MG63 (cell line): ENCODE data around the gene ZNF582. TPM values are rescaled to one million over a fixed set of nuclear protein-coding genes. Genes with fewer than 3 reads are reported as not detected.
A peak's percentile ranks its signal among the peaks of the same experiment; 100 is the strongest.
"Not testable (repeated sequence)": the region's sequence is repeated elsewhere in the genome, so short reads cannot be mapped to it uniquely, and the experiment has no call there.

Experiments used
- DNase-seq: peaks from one replicate; pipeline ENCODE4 v3.0.0-alpha.2; 2020
- H3K27me3 ChIP-seq: fragments of 250-450 bp; sonication (Bioruptor Pico); 2 replicates; pipeline ENCODE4 v1.5.1; 2020; ENCODE audit warnings: mild to moderate bottlenecking, moderate library complexity
- H3K36me3 ChIP-seq: fragments of 250-450 bp; sonication (Bioruptor Pico); 2 replicates; pipeline ENCODE4 v1.5.1; 2020; ENCODE audit warnings: mild to moderate bottlenecking, moderate library complexity
- H3K4me3 ChIP-seq: fragments of 250-450 bp; sonication (Bioruptor Pico); 2 replicates; pipeline ENCODE4 v1.5.1; 2020; ENCODE audit warnings: mild to moderate bottlenecking, moderate library complexity
- H3K9me3 ChIP-seq: fragments of 250-450 bp; sonication (Bioruptor Pico); 2 replicates; pipeline ENCODE4 v1.5.1; 2020; ENCODE audit warnings: mild to moderate bottlenecking, moderate library complexity
- total RNA-seq: library from RNA; depleted of rRNA; stranded (reverse); fragments of >200 nt; shearing (Covaris generic); gene quantifications from 2 replicates; pipeline ENCODE4 v1.2.3, GENCODE V29; 2014; ENCODE audit warnings: low replicate concordance; rRNA removed

ZNF582 gene
- total RNA-seq, 1 experiment from 2014 or later, result not detected

GRCh38 chr19:56367829-56368711 is 25.3 kb downstream of the ZNF582 start:
- H3K4me3 ChIP-seq, result peak overlapping the region; percentile 56
- no peaks in the 10 kb centered on the region for H3K27me3 ChIP-seq
- peak; percentile 79 for DNase-seq
- peaks cover 4% of the 10 kb centered on the region for H3K9me3 ChIP-seq
- peaks cover 16% of the 10 kb centered on the region for H3K36me3 ChIP-seq

DNA sequence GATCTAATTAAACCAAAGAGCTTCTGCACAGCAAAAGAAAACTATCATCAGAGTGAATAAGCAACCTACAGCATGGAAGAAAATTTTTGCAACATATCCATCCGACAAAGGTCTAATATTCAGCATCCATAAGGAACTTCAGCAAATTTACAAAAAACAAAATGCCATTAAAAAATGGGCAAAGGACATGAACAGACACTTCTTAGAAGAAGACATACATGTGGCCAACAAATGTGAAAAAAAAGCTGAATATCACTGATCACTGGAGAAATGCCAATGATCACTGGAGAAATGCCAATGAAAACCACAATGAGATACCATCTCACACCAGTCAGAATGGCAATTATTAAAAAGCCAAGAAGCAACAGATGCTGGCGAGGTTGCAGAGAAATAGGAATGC is 32.5 kb downstream of the ZNF582 start:
- no peak for DNase-seq
- Histone ChIP-seq H3K27me3 (no peaks in the 10 kb centered on the region), H3K4me3 (no peak overlapping the region), H3K9me3 (peaks cover 17% of the 10 kb centered on the region), H3K36me3 (no peaks in the 10 kb centered on the region)

GRCh38 chr19:56356944-56357343 is 36.4 kb downstream of the ZNF582 start:
- DNase-seq, result no peak
- Histone ChIP-seq H3K9me3 (peaks cover 19% of the 10 kb centered on the region), H3K36me3 (no peaks in the 10 kb centered on the region), H3K27me3 (no peaks in the 10 kb centered on the region), H3K4me3 (no peak overlapping the region)

DNA sequence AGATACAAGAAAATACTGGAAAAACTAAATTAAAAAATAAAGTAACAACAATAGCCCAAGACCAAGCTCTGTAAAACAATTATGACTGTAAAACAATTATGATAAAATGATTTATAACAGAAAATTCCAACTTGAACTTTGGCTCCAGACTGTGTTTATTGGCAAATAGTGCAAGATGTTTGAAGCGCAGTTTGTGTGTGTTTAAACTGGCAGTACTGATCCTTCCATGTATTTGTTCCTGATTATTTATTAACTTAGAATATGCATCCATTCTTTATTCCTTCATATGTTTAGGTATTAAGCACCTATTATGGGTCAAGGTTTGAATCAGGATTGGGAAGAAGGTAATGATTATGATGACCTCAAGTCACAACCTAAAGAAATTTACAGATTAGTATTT is 37.8 kb downstream of the ZNF582 start:
- Histone ChIP-seq H3K9me3 (peaks cover 12% of the 10 kb centered on the region), H3K4me3 (no peak overlapping the region), H3K27me3 (no peaks in the 10 kb centered on the region), H3K36me3 (no peaks in the 10 kb centered on the region)
- no peak for DNase-seq

DNA sequence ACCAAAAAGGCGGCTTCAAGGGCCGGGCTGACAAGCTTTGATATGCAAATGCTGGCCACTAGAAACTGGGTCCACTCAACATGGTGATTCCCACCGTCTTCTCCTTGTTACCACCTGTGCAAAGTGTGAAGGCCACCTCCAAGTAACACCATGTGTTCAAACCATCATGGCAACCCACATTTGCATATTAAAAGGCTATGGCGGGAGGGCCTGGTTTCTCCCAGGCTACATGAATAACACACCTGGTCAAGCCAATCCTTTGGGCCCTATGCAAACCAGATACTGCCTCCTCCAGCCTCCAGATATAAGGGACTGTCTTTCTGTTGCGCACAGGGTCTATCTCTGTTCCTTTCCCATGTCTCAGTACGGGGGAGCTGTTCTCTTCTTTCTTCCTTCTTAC is 42.1 kb downstream of the ZNF582 start:
- no peak for DNase-seq
- no peak overlapping the region for H3K4me3 ChIP-seq
- H3K27me3 ChIP-seq, result no peaks in the 10 kb centered on the region
- H3K36me3 ChIP-seq, result no peaks in the 10 kb centered on the region
- H3K9me3 ChIP-seq, result peaks cover 2% of the 10 kb centered on the region

DNA sequence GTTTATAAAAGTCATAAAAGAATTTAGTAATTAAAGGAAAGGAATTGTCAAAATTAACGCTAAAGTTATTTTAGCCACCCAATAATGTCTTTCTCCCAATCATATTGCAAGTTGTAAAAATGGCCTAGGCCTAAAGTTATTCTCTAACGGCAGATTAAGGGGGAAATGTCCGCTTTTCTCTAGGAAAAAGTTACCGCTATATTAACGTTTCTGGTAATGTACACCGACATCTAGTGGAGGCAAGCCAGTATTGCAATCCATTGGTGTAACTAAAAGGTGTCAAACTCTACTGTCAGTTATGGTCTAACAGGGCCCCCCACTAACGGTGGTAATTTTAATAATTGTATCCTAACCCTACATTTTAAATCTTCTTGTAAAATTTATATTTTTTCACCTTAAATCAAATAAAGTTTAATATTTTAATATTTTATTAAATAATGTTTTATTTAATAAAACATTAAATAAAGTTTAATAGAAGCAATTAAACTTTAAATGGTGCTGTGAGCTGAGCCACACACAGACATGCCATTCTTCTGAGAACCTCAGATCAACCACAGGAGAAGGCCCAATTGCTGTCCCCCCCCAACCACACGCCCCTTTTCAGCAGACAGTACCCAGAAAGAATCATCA is 42.8 kb downstream of the ZNF582 start:
- Histone ChIP-seq H3K9me3 (peaks cover 2% of the 10 kb centered on the region), H3K27me3 (no peaks in the 10 kb centered on the region), H3K4me3 (no peak overlapping the region), H3K36me3 (no peaks in the 10 kb centered on the region)
- peak; percentile 12 for DNase-seq

GRCh38 chr19:56348289-56348877 is 45.0 kb downstream of the ZNF582 start:
- no peaks in the 10 kb centered on the region for H3K36me3 ChIP-seq
- H3K9me3 ChIP-seq, result peaks cover 3% of the 10 kb centered on the region; the same call in 1 of the 2 replicates
- H3K27me3 ChIP-seq, result no peaks in the 10 kb centered on the region
- no peak for DNase-seq
- no peak overlapping the region for H3K4me3 ChIP-seq

DNA sequence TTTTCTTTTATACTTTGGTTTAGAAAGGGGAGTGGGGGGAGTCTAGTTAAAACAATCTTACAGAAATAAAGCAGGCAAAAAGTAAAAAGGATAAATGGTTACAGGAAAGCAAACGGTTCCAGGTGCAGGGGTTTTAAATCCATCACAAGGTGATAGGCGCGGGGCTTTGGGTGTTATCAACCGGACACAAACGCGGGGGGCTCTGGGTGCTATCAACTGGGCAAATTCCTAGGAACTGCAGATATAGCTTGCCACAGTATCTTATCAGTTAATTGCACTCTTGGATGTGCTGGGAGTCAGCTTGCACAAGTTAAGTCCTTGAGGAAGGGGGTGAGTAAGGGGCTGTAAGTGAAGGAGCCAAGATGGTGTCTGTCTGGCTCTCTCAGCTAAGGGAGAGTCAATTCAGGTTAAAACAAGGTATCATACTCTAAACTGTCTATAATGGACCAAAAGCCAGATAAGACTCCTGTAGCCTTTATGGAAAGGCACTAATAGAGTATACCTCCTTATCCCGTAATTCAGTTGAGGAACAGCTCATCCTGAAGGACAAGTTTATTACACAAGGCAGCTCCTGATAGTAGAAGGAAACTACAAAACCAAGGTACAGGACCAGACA is 46.1 kb downstream of the ZNF582 start:
- Histone ChIP-seq H3K9me3 (peaks cover 7% of the 10 kb centered on the region; the same call in 1 of the 2 replicates), H3K36me3 (no peaks in the 10 kb centered on the region), H3K27me3 (no peaks in the 10 kb centered on the region), H3K4me3 (no peak overlapping the region)
- DNase-seq, result no peak

DNA sequence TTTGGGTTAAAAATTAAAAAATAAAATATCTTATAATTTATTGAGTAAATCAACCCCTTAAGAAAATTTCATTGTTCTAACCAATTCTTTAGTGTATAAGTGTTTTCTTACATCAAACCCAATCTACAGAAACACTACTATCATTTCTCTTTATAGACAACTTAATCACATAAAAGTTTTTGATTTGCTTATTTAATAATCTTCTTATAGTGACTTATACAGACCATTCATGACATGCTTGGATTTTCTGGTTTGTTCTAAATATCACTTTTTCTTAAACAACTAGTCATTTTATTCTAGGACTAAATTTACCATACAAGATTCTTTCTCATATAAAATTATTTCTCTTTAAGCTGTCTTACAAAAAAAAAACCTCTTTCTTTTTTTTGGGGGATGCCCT is 51.4 kb downstream of the ZNF582 start:
- peaks cover 12% of the 10 kb centered on the region for H3K9me3 ChIP-seq
- H3K4me3 ChIP-seq, result no peak overlapping the region
- no peaks in the 10 kb centered on the region for H3K27me3 ChIP-seq
- no peaks in the 10 kb centered on the region for H3K36me3 ChIP-seq
- DNase-seq, result no peak

DNA sequence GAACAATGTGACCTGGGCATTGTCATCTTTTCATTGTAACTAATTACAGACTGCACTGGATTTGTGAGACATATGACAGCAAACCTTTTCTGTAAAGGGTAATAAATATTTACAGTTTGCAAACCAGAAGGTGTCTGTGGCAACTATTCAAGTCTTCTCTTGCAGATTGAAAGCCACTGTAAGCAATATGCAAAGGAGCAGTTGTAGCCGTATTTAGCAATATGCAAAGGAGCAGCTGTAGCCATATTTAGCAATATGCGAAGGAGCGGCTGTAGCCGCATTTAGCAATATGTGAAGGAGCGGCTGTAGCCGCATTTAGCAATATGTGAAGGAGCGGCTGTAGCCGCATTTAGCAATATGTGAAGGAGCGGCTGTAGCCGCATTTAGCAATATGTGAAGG is 54.3 kb downstream of the ZNF582 start:
- not testable (repeated sequence) for DNase-seq, H3K36me3 ChIP-seq, H3K9me3 ChIP-seq, H3K4me3 ChIP-seq, H3K27me3 ChIP-seq

DNA sequence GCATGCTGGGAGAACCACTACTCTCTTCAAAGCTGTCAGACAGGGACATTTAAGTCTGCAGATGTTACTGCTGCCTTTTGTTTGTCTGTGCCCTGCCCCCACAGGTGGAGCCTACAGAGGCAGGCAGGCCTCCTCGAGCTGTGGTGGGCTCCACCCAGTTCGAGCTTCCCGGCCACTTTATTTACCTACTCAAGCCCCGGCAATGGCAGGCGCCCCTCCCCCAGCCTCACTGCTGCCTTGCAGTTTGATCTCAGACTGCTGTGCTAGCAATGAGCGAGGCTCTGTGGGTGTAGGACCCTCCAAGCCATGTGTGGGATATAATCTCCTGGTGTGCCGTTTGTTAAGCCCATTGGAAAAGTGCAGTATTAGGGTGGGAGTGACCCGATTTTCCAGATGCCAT is 56.3 kb downstream of the ZNF582 start:
- H3K4me3 ChIP-seq, H3K9me3 ChIP-seq, H3K36me3 ChIP-seq, H3K27me3 ChIP-seq, DNase-seq: not testable (repeated sequence)

DNA sequence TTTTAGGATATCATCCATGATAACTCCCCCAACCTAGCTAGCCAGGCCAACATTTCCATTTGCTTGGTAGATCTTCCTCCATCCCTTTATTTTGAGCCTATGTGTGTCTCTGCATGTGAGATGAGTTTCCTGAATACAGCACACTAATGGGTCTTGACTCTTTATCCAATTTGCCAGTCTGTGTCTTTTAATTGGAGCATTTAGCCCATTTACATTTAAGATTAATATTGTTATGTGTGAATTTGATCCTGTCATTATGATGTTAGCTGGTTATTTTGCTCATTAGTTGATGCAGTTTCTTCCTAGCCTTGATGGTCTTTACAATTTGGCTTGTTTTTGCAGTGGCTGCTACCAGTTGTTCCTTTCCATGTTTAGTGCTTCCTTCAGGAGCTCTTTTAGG is 58.0 kb downstream of the ZNF582 start:
- not testable (repeated sequence) for H3K36me3 ChIP-seq, H3K4me3 ChIP-seq, H3K27me3 ChIP-seq, H3K9me3 ChIP-seq, DNase-seq

GRCh38 chr19:56333506-56333905 is 59.8 kb downstream of the ZNF582 start:
- no peaks in the 10 kb centered on the region for H3K27me3 ChIP-seq
- H3K9me3 ChIP-seq, result peaks cover 2% of the 10 kb centered on the region; the same call in 1 of the 2 replicates
- no peaks in the 10 kb centered on the region for H3K36me3 ChIP-seq
- no peak overlapping the region for H3K4me3 ChIP-seq
- peak; percentile 14 for DNase-seq

Other genes with a start within 250 kb of the ZNF582 start
- gene GALP, start 217.5 kb downstream of the ZNF582 start, total RNA-seq, result not detected in 2 replicates
- not detected in 2 replicates for gene ZSCAN5B, start 195.8 kb downstream of the ZNF582 start, total RNA-seq
- gene ZSCAN5C, start 191.3 kb downstream of the ZNF582 start, total RNA-seq, result not detected in 2 replicates
- not detected in 2 replicates for gene EDDM13, start 120.8 kb downstream of the ZNF582 start, total RNA-seq
- 1.7 and 5.7 TPM in 2 replicates for gene ZSCAN5A, start 78.7 kb downstream of the ZNF582 start, total RNA-seq
- gene ZNF583, start 10.8 kb upstream of the ZNF582 start, total RNA-seq, result 4.7 and 9.6 TPM in 2 replicates
- gene ZNF667, start 83.8 kb upstream of the ZNF582 start, total RNA-seq, result not detected in 2 replicates
- not detected in 2 replicates for gene ZNF471, start 114.3 kb upstream of the ZNF582 start, total RNA-seq
- 1.8 and 8.4 TPM in 2 replicates for gene ZFP28, start 145.4 kb upstream of the ZNF582 start, total RNA-seq
- gene ZNF470, start 173.9 kb upstream of the ZNF582 start, total RNA-seq, result 0.25 and 0.33 TPM in 2 replicates
- gene ZNF71, start 201.8 kb upstream of the ZNF582 start, total RNA-seq, result 12.7 and 15.9 TPM in 2 replicates
- gene SMIM17, start 249.6 kb upstream of the ZNF582 start, total RNA-seq, result not detected in 2 replicates